ENCODE data around the gene UACA. TPM values are rescaled to one million over a fixed set of nuclear protein-coding genes. Genes with fewer than 3 reads are reported as not detected.
A peak's percentile ranks its signal among the peaks of the same experiment; 100 is the strongest.

UACA gene
- total and polyA plus RNA-seq, 2 experiments from 2014 or later: 46.7 to 58.7 TPM

- WGBS (ENCODE audit: low lambda C conversion rate, missing lambda C conversion rate): 38% methylated on average over 6 of the region's 6 CpGs
- TF ChIP-seq EZH2phosphoT487 (IDR thresholded peaks at IDR 0.05; ENCODE audit: low read depth, severe bottlenecking, unreplicated experiment): no peak
- no peak for TF ChIP-seq CTCF (IDR thresholded peaks at IDR 0.05; ENCODE audit: poor library complexity)
- TF ChIP-seq EZH2 (IDR thresholded peaks at IDR 0.05; ENCODE audit: borderline replicate concordance): no peak
- peak; percentile 69 for DNase-seq (ENCODE audit: low spot score)
- Histone ChIP-seq H3K4me1 (ENCODE audit: insufficient read depth) (peaks cover 15% of the 10 kb centered on the region), H2AFZ (no peak overlapping the region), H3K36me3 (replicated peaks; ENCODE audit: insufficient read depth, low read depth) (no peaks in the 10 kb centered on the region), H3K27me3 (no peaks in the 10 kb centered on the region), H4K20me1 (ENCODE audit: insufficient read depth, poor library complexity, severe bottlenecking) (no peaks in the 10 kb centered on the region), H3K4me2 (peak overlapping the region; percentile 45), H3K9me2 (replicated peaks; ENCODE audit: insufficient read depth) (no peaks in the 10 kb centered on the region), H3K9me3 (ENCODE audit: low read depth) (no peaks in the 10 kb centered on the region), H3K27ac (peak overlapping the region; percentile 63), H3K79me2 (no peaks in the 10 kb centered on the region), H3K4me3 (no peak overlapping the region)
These were observed 20.3 kb upstream of the UACA start for GRCh38 chr15:70783610-70784022.

GRCh38 chr15:70783041-70783440 lies 19.7 kb upstream of the UACA start:
- H2AFZ ChIP-seq: no peak overlapping the region
- no peak for DNase-seq (ENCODE audit: low spot score)
- peak overlapping the region; percentile 63 for H3K27ac ChIP-seq
- WGBS (ENCODE audit: low lambda C conversion rate, missing lambda C conversion rate): 79% methylated on average over 3 of the region's 3 CpGs
- no peak overlapping the region for H3K4me3 ChIP-seq
- H3K9me3 ChIP-seq (ENCODE audit: low read depth): no peaks in the 10 kb centered on the region
- H3K36me3 ChIP-seq (replicated peaks; ENCODE audit: insufficient read depth, low read depth): no peaks in the 10 kb centered on the region
- H3K9me2 ChIP-seq (replicated peaks; ENCODE audit: insufficient read depth): no peaks in the 10 kb centered on the region
- no peak for TF ChIP-seq EZH2phosphoT487 (IDR thresholded peaks at IDR 0.05; ENCODE audit: low read depth, severe bottlenecking, unreplicated experiment)
- TF ChIP-seq CTCF (IDR thresholded peaks at IDR 0.05; ENCODE audit: poor library complexity): no peak
- no peak for TF ChIP-seq EZH2 (IDR thresholded peaks at IDR 0.05; ENCODE audit: borderline replicate concordance)
- no peaks in the 10 kb centered on the region for H3K79me2 ChIP-seq
- peak overlapping the region; percentile 45 for H3K4me2 ChIP-seq
- peaks cover 15% of the 10 kb centered on the region for H3K4me1 ChIP-seq (ENCODE audit: insufficient read depth)
- no peaks in the 10 kb centered on the region for H4K20me1 ChIP-seq (ENCODE audit: insufficient read depth, poor library complexity, severe bottlenecking)
- H3K27me3 ChIP-seq: no peaks in the 10 kb centered on the region

- Histone ChIP-seq H3K9me2 (replicated peaks; ENCODE audit: insufficient read depth) (no peaks in the 10 kb centered on the region), H3K27me3 (no peaks in the 10 kb centered on the region), H3K27ac (peak overlapping the region; percentile 23), H2AFZ (no peak overlapping the region), H3K4me2 (no peak overlapping the region), H3K9me3 (ENCODE audit: low read depth) (no peaks in the 10 kb centered on the region), H4K20me1 (ENCODE audit: insufficient read depth, poor library complexity, severe bottlenecking) (no peaks in the 10 kb centered on the region), H3K4me1 (ENCODE audit: insufficient read depth) (peaks cover 11% of the 10 kb centered on the region), H3K4me3 (no peak overlapping the region), H3K36me3 (replicated peaks; ENCODE audit: insufficient read depth, low read depth) (no peaks in the 10 kb centered on the region), H3K79me2 (no peaks in the 10 kb centered on the region)
- no peak for DNase-seq (ENCODE audit: low spot score)
- WGBS (ENCODE audit: low lambda C conversion rate, missing lambda C conversion rate): 75% methylated on average over 5 of the region's 5 CpGs
- no peak for TF ChIP-seq CTCF (IDR thresholded peaks at IDR 0.05; ENCODE audit: poor library complexity)
- TF ChIP-seq EZH2phosphoT487 (IDR thresholded peaks at IDR 0.05; ENCODE audit: low read depth, severe bottlenecking, unreplicated experiment): no peak
- no peak for TF ChIP-seq EZH2 (IDR thresholded peaks at IDR 0.05; ENCODE audit: borderline replicate concordance)
These were observed 17.9 kb upstream of the UACA start for GRCh38 chr15:70781236-70781635.

All from hepatocyte (in vitro differentiated cells).